Measurements from ENCODE around the gene PRKCQ.

Gene PRKCQ

GRCh38 chr10:6579904-6580278 lies at the start of gene PRKCQ:
PRKCQ (minus strand) TSS chr10:6580276; CDS start chr10:6515135, 65,141 bp downstream.
- H3K4me3 ChIP-seq (replicated peaks in 1 of 2; ENCODE audit: low read depth in 2 of 2, low read length in 2 of 2): peak within 1 kb of the TSS; percentile 47 to 60
- TF ChIP-seq CTCF (IDR thresholded peaks at IDR 0.05; ENCODE audit: low read depth, low read length): no peak
- DNase-seq (ENCODE audit: low read depth in 2 of 2): peak in 1 of 2 donors; percentile 43

- TF ChIP-seq CTCF (IDR thresholded peaks at IDR 0.05; ENCODE audit: low read depth, low read length): no peak
- no peak overlapping the region for H3K4me3 ChIP-seq (replicated peaks in 1 of 2; ENCODE audit: low read depth in 2 of 2, low read length in 2 of 2)
- DNase-seq (ENCODE audit: low read depth in 2 of 2): no peak
These were observed 45.4 kb upstream of the PRKCQ start for GRCh38 chr10:6625428-6625827.

- no peak for DNase-seq (ENCODE audit: low read depth in 2 of 2)
- H3K4me3 ChIP-seq (replicated peaks in 1 of 2; ENCODE audit: low read depth in 2 of 2, low read length in 2 of 2): no peak overlapping the region
- TF ChIP-seq CTCF (IDR thresholded peaks at IDR 0.05; ENCODE audit: low read depth, low read length): no peak
These were observed 44.3 kb upstream of the PRKCQ start for GRCh38 chr10:6624392-6624791.

GRCh38 chr10:6622921-6623320 lies 42.8 kb upstream of the PRKCQ start:
- TF ChIP-seq CTCF (IDR thresholded peaks at IDR 0.05; ENCODE audit: low read depth, low read length): no peak
- no peak overlapping the region for H3K4me3 ChIP-seq (replicated peaks in 1 of 2; ENCODE audit: low read depth in 2 of 2, low read length in 2 of 2)
- DNase-seq (ENCODE audit: low read depth in 2 of 2): no peak

- DNase-seq (ENCODE audit: low read depth in 2 of 2): peak in 1 of 2 donors; percentile 3
- H3K4me3 ChIP-seq (replicated peaks in 1 of 2; ENCODE audit: low read depth in 2 of 2, low read length in 2 of 2): no peak overlapping the region
- TF ChIP-seq CTCF (IDR thresholded peaks at IDR 0.05; ENCODE audit: low read depth, low read length): no peak
These were observed 41.5 kb upstream of the PRKCQ start for GRCh38 chr10:6621536-6621935.

GRCh38 chr10:6619660-6620059 lies 39.6 kb upstream of the PRKCQ start:
- no peak for DNase-seq (ENCODE audit: low read depth in 2 of 2)
- no peak overlapping the region for H3K4me3 ChIP-seq (replicated peaks in 1 of 2; ENCODE audit: low read depth in 2 of 2, low read length in 2 of 2)
- TF ChIP-seq CTCF (IDR thresholded peaks at IDR 0.05; ENCODE audit: low read depth, low read length): no peak

- no peak overlapping the region for H3K4me3 ChIP-seq (replicated peaks in 1 of 2; ENCODE audit: low read depth in 2 of 2, low read length in 2 of 2)
- DNase-seq (ENCODE audit: low read depth in 2 of 2): no peak
- TF ChIP-seq CTCF (IDR thresholded peaks at IDR 0.05; ENCODE audit: low read depth, low read length): no peak
These were observed 38.3 kb upstream of the PRKCQ start for GRCh38 chr10:6618340-6618739.
